SK-N-SH (cell line): Measurements from ENCODE around the gene KIF9. TPM values are rescaled to one million over a fixed set of nuclear protein-coding genes. Genes with fewer than 3 reads are reported as not detected.
"Not testable (repeated sequence)": the region's sequence is repeated elsewhere in the genome, so short reads cannot be mapped to it uniquely, and the experiment has no call there.

ENCODE experiments used
- CTCF ChIA-PET: fragments of 300-600, 350-600 bp; formaldehyde crosslinking; extraction: SDS; loops from one replicate; lab custom pipeline; 2021; lab: Yijun Ruan, JAX
- POLR2A ChIA-PET: fragments of 350-600 bp; sonication (Branson Sonifier 250); formaldehyde crosslinking; extraction: SDS; loops from one replicate; lab custom pipeline; 2020; ENCODE audit warnings: antibody characterized with exemption, inconsistent platforms; lab: Yijun Ruan, JAX
- DNase-seq: peaks from one replicate; pipeline ENCODE4 v3.0.0; 2012
- H2AFZ ChIP-seq: fragments of 200-600 bp; sonication (generic); 2 replicates; pipeline ENCODE4 v1.8.1; 2016; ENCODE audit warnings: antibody characterized with exemption, mild to moderate bottlenecking, low read depth
- H3F3A ChIP-seq: fragments of 200-600 bp; sonication (generic); replicated peaks from 2 replicates; pipeline ENCODE3; 2016; ENCODE audit warnings: antibody characterized with exemption, mild to moderate bottlenecking; ENCODE audit not compliant: insufficient read depth
- H3K27ac ChIP-seq, 2 experiments: fragments of 200-500 bp in 1 of 2; fragments of 200-600 bp in 1 of 2; sonication (Bioruptor generic) in 1 of 2; sonication (generic), shearing (Covaris generic) in 1 of 2; 2 replicates each; pipeline versions ENCODE4 v1.5.1 to v1.6.1; 2014 to 2016; ENCODE audit warnings: low read depth in 2 of 2, inconsistent platforms in 1 of 2, low read length in 1 of 2, mild to moderate bottlenecking in 1 of 2, mixed read lengths in 1 of 2
- H3K27me3 ChIP-seq: fragments of 200-600 bp; sonication (generic), shearing (Covaris generic); 2 replicates; pipeline ENCODE4 v1.6.1; 2016; ENCODE audit warnings: mixed run types; ENCODE audit not compliant: insufficient read depth
- H3K36me3 ChIP-seq, 2 experiments: fragments of 200-500 bp in 1 of 2; fragments of 200-600 bp in 1 of 2; sonication (Bioruptor generic) in 1 of 2; sonication (generic) in 1 of 2; replicated peaks in 1 of 2; 2 replicates each; pipeline versions ENCODE3 to v1.5.1; 2014 to 2016; ENCODE audit warnings: low read length in 1 of 2, mild to moderate bottlenecking in 1 of 2; ENCODE audit not compliant: insufficient read depth in 2 of 2, control insufficient read depth in 1 of 2
- H3K4me1 ChIP-seq, 2 experiments: fragments of 200-500 bp in 1 of 2; fragments of 200-600 bp in 1 of 2; sonication (Bioruptor generic) in 1 of 2; sonication (generic), shearing (Covaris generic) in 1 of 2; 2 replicates each; pipeline versions ENCODE4 v1.5.1 to v1.6.1; 2014 to 2016; ENCODE audit warnings: low read depth in 1 of 2, low read length in 1 of 2, mixed run types in 1 of 2; ENCODE audit not compliant: insufficient read depth in 2 of 2, control insufficient read depth in 1 of 2
- H3K4me2 ChIP-seq: fragments of 200-600 bp; sonication (generic), shearing (Covaris generic); 2 replicates; pipeline ENCODE4 v1.6.1; 2017; ENCODE audit warnings: mixed run types
- H3K4me3 ChIP-seq, 2 experiments: fragments of 200-500 bp in 1 of 2; fragments of 200-600 bp in 1 of 2; sonication (Bioruptor generic) in 1 of 2; sonication (generic), shearing (Covaris generic) in 1 of 2; 2 replicates each; pipeline versions ENCODE4 v1.5.1 to v1.8.1; 2014 to 2016; ENCODE audit warnings: low read depth in 2 of 2, inconsistent platforms in 1 of 2, low read length in 1 of 2, mild to moderate bottlenecking in 1 of 2, mixed read lengths in 1 of 2, moderate library complexity in 1 of 2
- H3K79me2 ChIP-seq: fragments of 200-600 bp; sonication (generic); 2 replicates; pipeline ENCODE4 v1.8.1; 2017; ENCODE audit warnings: mild to moderate bottlenecking; ENCODE audit not compliant: insufficient read depth
- H3K9ac ChIP-seq: fragments of 200-600 bp; sonication (generic); 2 replicates; pipeline ENCODE4 v1.6.1; 2017; ENCODE audit warnings: mixed run types
- H3K9me2 ChIP-seq: fragments of 200-600 bp; sonication (generic); 2 replicates; pipeline ENCODE4 v1.6.1; 2017; ENCODE audit warnings: mixed run types
- H3K9me3 ChIP-seq: fragments of 200-600 bp; sonication (generic); 2 replicates; pipeline ENCODE4 v1.6.1; 2017; ENCODE audit warnings: mixed run types, mild to moderate bottlenecking, moderate library complexity
- H4K20me1 ChIP-seq: fragments of 200-600 bp; sonication (generic); 2 replicates; pipeline ENCODE4 v1.6.1; 2017; ENCODE audit warnings: mild to moderate bottlenecking, mixed run types; ENCODE audit not compliant: insufficient read depth
- CHD2 ChIP-seq: fragments of 150-350 bp; IDR thresholded peaks from 2 replicates; pipeline ENCODE4 v1.6.1; 2018; ENCODE audit warnings: low read length; ENCODE audit not compliant: partially characterized antibody
- ELF1 ChIP-seq: IDR thresholded peaks from 2 replicates; pipeline ENCODE4 v1.4.0; 2012
- EZH2phosphoT487 ChIP-seq: fragments of 200-600 bp; sonication (generic); IDR thresholded peaks from 2 replicates; pipeline ENCODE4 v1.6.1; 2017; ENCODE audit warnings: low read depth, mixed run types, mild to moderate bottlenecking, antibody characterized with exemption, moderate library complexity, borderline replicate concordance
- FOSL2 ChIP-seq: IDR thresholded peaks from 2 replicates; pipeline ENCODE4 v1.4.0; 2012; ENCODE audit warnings: low read depth, mild to moderate bottlenecking, moderate library complexity, borderline replicate concordance
- FOXM1 ChIP-seq: IDR thresholded peaks from 2 replicates; pipeline ENCODE4 v1.4.0; 2012; ENCODE audit warnings: low read depth, mild to moderate bottlenecking
- JUND ChIP-seq: IDR thresholded peaks from 2 replicates; pipeline ENCODE4 v1.4.0; 2012
- MEF2A ChIP-seq: IDR thresholded peaks from 2 replicates; pipeline ENCODE4 v1.4.0; 2012; ENCODE audit warnings: low read depth, borderline replicate concordance
- NFIC ChIP-seq: IDR thresholded peaks from 2 replicates; pipeline ENCODE4 v1.4.0; 2012; ENCODE audit warnings: borderline replicate concordance
- NRF1 ChIP-seq: IDR thresholded peaks from 2 replicates; pipeline ENCODE4 v1.6.1; 2012; ENCODE audit warnings: low read depth, mild to moderate bottlenecking, low read length
- RAD21 ChIP-seq: IDR thresholded peaks from 2 replicates; pipeline ENCODE4 v1.6.1; 2012; ENCODE audit warnings: mild to moderate bottlenecking, low read length
- RCOR1 ChIP-seq: fragments of 150-350 bp; IDR thresholded peaks from 2 replicates; pipeline ENCODE4 v1.6.1; 2017; ENCODE audit warnings: antibody characterized with exemption, low read length
- RFX5 ChIP-seq: IDR thresholded peaks from 2 replicates; pipeline ENCODE4 v1.6.1; 2012; ENCODE audit warnings: mild to moderate bottlenecking, improper control_type of control experiment, low read length
- RXRA ChIP-seq: IDR thresholded peaks from 2 replicates; pipeline ENCODE4 v1.4.0; 2012; ENCODE audit warnings: low read depth, mild to moderate bottlenecking, borderline replicate concordance
- SIN3A ChIP-seq: IDR thresholded peaks from 2 replicates; pipeline ENCODE4 v1.6.1; 2012; ENCODE audit warnings: low read depth, mild to moderate bottlenecking, low read length, moderate library complexity, borderline replicate concordance
- SMC3 ChIP-seq: IDR thresholded peaks from 2 replicates; pipeline ENCODE4 v1.6.1; 2012; ENCODE audit warnings: low read depth, low read length, improper control_type of control experiment
- WGBS: methylation state at CpG from one replicate; pipeline ENCODE4 v1.1.6; 2017; ENCODE audit warnings: low lambda C conversion rate; 5-methylcytosine and 5-hydroxymethylcytosine counted together
- polyA plus RNA-seq, 3 experiments: library from polyadenylated mRNA; depleted of rRNA; stranded (reverse); fragments of >200 nt; gene quantifications; 2 replicates each; pipeline ENCODE4 v1.2.3, GENCODE V29; 2012
- TF ChIP-seq, protein P1 (sequence below): IDR thresholded peaks from 2 replicates; pipeline ENCODE4 v1.4.0; 2012; ENCODE audit warnings: low read depth
- TF ChIP-seq, protein P2 (sequence below): IDR thresholded peaks from 2 replicates; pipeline ENCODE4 v1.4.0; 2012; ENCODE audit warnings: low read depth, borderline replicate concordance
- TF ChIP-seq, protein P3 (sequence below): IDR thresholded peaks from 2 replicates; pipeline ENCODE4; 2012
- TF ChIP-seq, protein P4 (sequence below): fragments of 200-600 bp; sonication (generic); IDR thresholded peaks from 2 replicates; pipeline ENCODE4 v1.6.1; 2017; ENCODE audit warnings: antibody characterized with exemption, mild to moderate bottlenecking, moderate library complexity
- TF ChIP-seq, protein P5 (sequence below): IDR thresholded peaks from 2 replicates; pipeline ENCODE4 v1.6.1; 2012; ENCODE audit warnings: mild to moderate bottlenecking, low read depth, low read length, moderate library complexity

Gene KIF9
- polyA plus RNA-seq, 1 of the 3 experiments (the other 2 are of a cell fraction) = 31.8 TPM

DNA sequence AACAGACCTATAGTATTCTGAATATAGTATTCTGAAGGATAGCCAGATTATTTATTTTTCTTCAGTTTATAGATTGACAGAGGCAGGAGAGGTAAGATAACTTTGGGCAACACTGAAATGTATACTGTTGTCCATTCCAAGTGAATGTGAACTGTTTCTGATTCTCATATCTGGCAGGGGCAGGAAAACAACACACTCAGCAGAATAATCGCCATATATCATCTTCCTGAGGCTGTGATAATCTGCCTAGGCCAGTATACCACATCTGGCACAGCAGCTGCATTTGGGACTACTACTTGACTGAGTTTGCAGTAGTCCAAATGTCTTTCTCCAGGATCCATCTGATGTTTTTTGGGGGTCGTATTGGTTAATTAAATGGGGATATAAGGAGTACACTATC, 96.3 kb downstream of the KIF9 start:
- H4K20me1 ChIP-seq = no peaks in the 10 kb centered on the region
- no peak overlapping the region for H3K4me3 ChIP-seq
- H3K36me3 ChIP-seq = no peaks in the 10 kb centered on the region
- no peak overlapping the region for H3K9ac ChIP-seq
- no peak overlapping the region for H3K27ac ChIP-seq
- WGBS = 94% methylated on average over 2 of the region's 2 CpGs
- H3F3A ChIP-seq = peaks cover 4% of the 10 kb centered on the region
- CTCF ChIA-PET = no interaction called here
- H3K4me2 ChIP-seq = no peak overlapping the region
- H3K9me3 ChIP-seq = no peaks in the 10 kb centered on the region
- H3K4me1 ChIP-seq = no peaks in the 10 kb centered on the region
- no peak for DNase-seq
- H2AFZ ChIP-seq = no peak overlapping the region
- TF ChIP-seq SIN3A = no peak
- no peak for TF ChIP-seq EZH2phosphoT487
- TF ChIP-seq, protein P1, sequence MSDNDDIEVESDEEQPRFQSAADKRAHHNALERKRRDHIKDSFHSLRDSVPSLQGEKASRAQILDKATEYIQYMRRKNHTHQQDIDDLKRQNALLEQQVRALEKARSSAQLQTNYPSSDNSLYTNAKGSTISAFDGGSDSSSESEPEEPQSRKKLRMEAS = no peak
- TF ChIP-seq ELF1 = no peak
- TF ChIP-seq RCOR1 = no peak
- TF ChIP-seq SMC3 = no peak
- TF ChIP-seq, protein P2, sequence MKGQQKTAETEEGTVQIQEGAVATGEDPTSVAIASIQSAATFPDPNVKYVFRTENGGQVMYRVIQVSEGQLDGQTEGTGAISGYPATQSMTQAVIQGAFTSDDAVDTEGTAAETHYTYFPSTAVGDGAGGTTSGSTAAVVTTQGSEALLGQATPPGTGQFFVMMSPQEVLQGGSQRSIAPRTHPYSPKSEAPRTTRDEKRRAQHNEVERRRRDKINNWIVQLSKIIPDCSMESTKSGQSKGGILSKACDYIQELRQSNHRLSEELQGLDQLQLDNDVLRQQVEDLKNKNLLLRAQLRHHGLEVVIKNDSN = no peak
- TF ChIP-seq, protein P3, sequence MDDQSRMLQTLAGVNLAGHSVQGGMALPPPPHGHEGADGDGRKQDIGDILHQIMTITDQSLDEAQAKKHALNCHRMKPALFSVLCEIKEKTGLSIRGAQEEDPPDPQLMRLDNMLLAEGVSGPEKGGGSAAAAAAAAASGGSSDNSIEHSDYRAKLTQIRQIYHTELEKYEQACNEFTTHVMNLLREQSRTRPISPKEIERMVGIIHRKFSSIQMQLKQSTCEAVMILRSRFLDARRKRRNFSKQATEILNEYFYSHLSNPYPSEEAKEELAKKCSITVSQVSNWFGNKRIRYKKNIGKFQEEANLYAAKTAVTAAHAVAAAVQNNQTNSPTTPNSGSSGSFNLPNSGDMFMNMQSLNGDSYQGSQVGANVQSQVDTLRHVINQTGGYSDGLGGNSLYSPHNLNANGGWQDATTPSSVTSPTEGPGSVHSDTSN = no peak
- TF ChIP-seq MEF2A = no peak
- TF ChIP-seq, protein P4, sequence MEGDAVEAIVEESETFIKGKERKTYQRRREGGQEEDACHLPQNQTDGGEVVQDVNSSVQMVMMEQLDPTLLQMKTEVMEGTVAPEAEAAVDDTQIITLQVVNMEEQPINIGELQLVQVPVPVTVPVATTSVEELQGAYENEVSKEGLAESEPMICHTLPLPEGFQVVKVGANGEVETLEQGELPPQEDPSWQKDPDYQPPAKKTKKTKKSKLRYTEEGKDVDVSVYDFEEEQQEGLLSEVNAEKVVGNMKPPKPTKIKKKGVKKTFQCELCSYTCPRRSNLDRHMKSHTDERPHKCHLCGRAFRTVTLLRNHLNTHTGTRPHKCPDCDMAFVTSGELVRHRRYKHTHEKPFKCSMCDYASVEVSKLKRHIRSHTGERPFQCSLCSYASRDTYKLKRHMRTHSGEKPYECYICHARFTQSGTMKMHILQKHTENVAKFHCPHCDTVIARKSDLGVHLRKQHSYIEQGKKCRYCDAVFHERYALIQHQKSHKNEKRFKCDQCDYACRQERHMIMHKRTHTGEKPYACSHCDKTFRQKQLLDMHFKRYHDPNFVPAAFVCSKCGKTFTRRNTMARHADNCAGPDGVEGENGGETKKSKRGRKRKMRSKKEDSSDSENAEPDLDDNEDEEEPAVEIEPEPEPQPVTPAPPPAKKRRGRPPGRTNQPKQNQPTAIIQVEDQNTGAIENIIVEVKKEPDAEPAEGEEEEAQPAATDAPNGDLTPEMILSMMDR = no peak
- no peak for TF ChIP-seq NFIC
- no peak for TF ChIP-seq CHD2
- no peak for TF ChIP-seq NRF1
- TF ChIP-seq FOSL2 = no peak
- no peak for TF ChIP-seq JUND
- TF ChIP-seq FOXM1 = no peak
- TF ChIP-seq RXRA = no peak
- TF ChIP-seq, protein P5, sequence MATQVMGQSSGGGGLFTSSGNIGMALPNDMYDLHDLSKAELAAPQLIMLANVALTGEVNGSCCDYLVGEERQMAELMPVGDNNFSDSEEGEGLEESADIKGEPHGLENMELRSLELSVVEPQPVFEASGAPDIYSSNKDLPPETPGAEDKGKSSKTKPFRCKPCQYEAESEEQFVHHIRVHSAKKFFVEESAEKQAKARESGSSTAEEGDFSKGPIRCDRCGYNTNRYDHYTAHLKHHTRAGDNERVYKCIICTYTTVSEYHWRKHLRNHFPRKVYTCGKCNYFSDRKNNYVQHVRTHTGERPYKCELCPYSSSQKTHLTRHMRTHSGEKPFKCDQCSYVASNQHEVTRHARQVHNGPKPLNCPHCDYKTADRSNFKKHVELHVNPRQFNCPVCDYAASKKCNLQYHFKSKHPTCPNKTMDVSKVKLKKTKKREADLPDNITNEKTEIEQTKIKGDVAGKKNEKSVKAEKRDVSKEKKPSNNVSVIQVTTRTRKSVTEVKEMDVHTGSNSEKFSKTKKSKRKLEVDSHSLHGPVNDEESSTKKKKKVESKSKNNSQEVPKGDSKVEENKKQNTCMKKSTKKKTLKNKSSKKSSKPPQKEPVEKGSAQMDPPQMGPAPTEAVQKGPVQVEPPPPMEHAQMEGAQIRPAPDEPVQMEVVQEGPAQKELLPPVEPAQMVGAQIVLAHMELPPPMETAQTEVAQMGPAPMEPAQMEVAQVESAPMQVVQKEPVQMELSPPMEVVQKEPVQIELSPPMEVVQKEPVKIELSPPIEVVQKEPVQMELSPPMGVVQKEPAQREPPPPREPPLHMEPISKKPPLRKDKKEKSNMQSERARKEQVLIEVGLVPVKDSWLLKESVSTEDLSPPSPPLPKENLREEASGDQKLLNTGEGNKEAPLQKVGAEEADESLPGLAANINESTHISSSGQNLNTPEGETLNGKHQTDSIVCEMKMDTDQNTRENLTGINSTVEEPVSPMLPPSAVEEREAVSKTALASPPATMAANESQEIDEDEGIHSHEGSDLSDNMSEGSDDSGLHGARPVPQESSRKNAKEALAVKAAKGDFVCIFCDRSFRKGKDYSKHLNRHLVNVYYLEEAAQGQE = no peak
- no peak for TF ChIP-seq RAD21
- TF ChIP-seq RFX5 = no peak
- H3K27me3 ChIP-seq = no peaks in the 10 kb centered on the region
- H3K79me2 ChIP-seq = no peaks in the 10 kb centered on the region
- POLR2A ChIA-PET = no interaction called here
- no peaks in the 10 kb centered on the region for H3K9me2 ChIP-seq

DNA sequence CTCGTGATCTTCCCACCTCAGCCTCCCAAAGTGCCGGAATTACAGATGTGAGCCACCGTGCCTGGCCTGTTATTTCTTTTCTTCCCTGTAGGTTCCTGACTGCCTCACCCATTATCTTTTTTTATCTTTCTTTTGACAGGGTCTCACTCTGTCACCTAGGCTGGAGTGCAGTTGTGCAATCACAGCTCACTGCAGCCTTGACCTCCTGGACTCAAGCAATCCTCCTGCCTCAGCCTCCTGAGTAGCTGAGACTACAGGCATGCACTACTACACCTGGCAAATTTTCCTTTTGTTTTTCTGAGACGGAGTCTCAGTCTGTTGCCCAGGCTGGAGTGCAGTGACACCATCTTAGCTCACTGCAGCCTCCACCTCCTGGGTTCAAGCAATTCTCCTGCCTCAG, 100.9 kb downstream of the KIF9 start:
- H3K27me3 ChIP-seq, H3K79me2 ChIP-seq, DNase-seq, H3K27ac ChIP-seq, H3K4me1 ChIP-seq, H3K36me3 ChIP-seq, H2AFZ ChIP-seq, H4K20me1 ChIP-seq, H3K4me3 ChIP-seq, H3F3A ChIP-seq, CTCF ChIA-PET, H3K9me3 ChIP-seq, H3K4me2 ChIP-seq, H3K9me2 ChIP-seq, H3K9ac ChIP-seq, POLR2A ChIA-PET: not testable (repeated sequence)
- WGBS = 95% methylated on average over 4 of the region's 4 CpGs
